Nephron (organoid): ENCODE data around the gene SPTLC2.

Source experiments
- H3K27ac Mint-ChIP-seq, 3 experiments: 2 replicates each; pipeline ENCODE4 v1.8.0; 2020; ENCODE audit warnings: mixed read lengths in 3 of 3, mild to moderate bottlenecking in 2 of 3, moderate library complexity in 1 of 3
- H3K27me3 Mint-ChIP-seq: 2 replicates; pipeline ENCODE4 v1.8.0; 2021; ENCODE audit warnings: low read depth, mild to moderate bottlenecking, moderate library complexity, mixed read lengths
- H3K36me3 Mint-ChIP-seq: 2 replicates; pipeline ENCODE4 v1.8.0; 2020; ENCODE audit warnings: low read depth, mixed read lengths
- H3K4me1 Mint-ChIP-seq: 2 replicates; pipeline ENCODE4 v1.8.0; 2020; ENCODE audit warnings: mixed read lengths
- H3K4me3 Mint-ChIP-seq, 3 experiments: 2 replicates each; pipeline ENCODE4 v1.8.0; 2020; ENCODE audit warnings: mild to moderate bottlenecking in 3 of 3, mixed read lengths in 3 of 3, moderate library complexity in 2 of 3
- H3K9me3 Mint-ChIP-seq: 2 replicates; pipeline ENCODE4 v1.8.0; 2020; ENCODE audit warnings: mixed read lengths
- TF ChIP-seq, protein P1 (sequence below), 3 experiments: fragments of 200-600 bp; sonication (generic); IDR thresholded peaks; one replicate each; pipeline ENCODE4 v1.5.0; 2021; ENCODE audit warnings: antibody characterized with exemption in 3 of 3; ENCODE audit not compliant: unreplicated experiment in 3 of 3

The SPTLC2 gene

DNA sequence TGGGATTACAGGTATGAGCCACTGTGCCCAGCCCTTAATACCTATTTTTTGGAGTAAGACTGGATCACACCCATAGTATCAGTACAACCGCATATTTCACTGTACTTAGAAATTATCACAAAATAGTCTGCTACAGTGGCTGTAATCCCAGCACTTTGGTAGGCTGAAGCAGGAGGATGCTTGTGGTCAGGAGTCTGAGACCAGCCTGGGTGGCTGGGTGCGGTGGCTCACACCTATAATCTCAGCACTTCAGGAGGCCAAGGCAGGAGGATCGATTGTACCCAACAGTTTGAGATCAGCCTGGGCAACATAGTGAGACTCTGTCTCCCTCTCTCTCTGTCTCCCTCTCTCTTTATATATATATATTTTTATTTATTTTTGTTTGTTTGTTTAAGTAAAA, 5.9 kb downstream of the SPTLC2 start:
- TF ChIP-seq, protein P1, sequence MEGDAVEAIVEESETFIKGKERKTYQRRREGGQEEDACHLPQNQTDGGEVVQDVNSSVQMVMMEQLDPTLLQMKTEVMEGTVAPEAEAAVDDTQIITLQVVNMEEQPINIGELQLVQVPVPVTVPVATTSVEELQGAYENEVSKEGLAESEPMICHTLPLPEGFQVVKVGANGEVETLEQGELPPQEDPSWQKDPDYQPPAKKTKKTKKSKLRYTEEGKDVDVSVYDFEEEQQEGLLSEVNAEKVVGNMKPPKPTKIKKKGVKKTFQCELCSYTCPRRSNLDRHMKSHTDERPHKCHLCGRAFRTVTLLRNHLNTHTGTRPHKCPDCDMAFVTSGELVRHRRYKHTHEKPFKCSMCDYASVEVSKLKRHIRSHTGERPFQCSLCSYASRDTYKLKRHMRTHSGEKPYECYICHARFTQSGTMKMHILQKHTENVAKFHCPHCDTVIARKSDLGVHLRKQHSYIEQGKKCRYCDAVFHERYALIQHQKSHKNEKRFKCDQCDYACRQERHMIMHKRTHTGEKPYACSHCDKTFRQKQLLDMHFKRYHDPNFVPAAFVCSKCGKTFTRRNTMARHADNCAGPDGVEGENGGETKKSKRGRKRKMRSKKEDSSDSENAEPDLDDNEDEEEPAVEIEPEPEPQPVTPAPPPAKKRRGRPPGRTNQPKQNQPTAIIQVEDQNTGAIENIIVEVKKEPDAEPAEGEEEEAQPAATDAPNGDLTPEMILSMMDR (IDR thresholded peaks at IDR 0.05; ENCODE audit: unreplicated experiment in 3 of 3), result no peak
- no peaks in the 10 kb centered on the region for H3K27me3 Mint-ChIP-seq
- peaks cover 5% of the 10 kb centered on the region for H3K36me3 Mint-ChIP-seq
- no peak overlapping the region for H3K27ac Mint-ChIP-seq
- H3K9me3 Mint-ChIP-seq, result no peaks in the 10 kb centered on the region
- H3K4me3 Mint-ChIP-seq, result no peak overlapping the region
- H3K4me1 Mint-ChIP-seq, result peaks cover 21% of the 10 kb centered on the region

DNA sequence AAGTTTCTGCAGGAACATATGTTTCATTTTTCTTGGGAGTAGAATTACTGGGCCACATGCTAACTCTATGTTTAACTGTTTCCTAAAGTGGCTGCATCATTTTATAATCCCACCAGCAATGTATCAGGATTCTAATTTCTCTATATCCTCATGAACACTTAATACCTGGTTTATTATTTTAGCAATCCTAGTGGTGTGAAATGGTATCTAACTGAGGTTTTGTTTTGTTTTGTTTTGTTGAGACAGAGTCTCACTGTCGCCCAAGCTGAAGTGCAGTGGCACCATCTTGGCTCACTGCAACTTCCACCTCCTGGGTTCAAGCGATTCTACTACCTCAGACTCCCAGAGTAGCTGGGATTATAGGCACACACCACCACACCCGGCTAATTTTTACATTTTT, 6.5 kb downstream of the SPTLC2 start:
- H3K27ac Mint-ChIP-seq, result no peak overlapping the region

DNA sequence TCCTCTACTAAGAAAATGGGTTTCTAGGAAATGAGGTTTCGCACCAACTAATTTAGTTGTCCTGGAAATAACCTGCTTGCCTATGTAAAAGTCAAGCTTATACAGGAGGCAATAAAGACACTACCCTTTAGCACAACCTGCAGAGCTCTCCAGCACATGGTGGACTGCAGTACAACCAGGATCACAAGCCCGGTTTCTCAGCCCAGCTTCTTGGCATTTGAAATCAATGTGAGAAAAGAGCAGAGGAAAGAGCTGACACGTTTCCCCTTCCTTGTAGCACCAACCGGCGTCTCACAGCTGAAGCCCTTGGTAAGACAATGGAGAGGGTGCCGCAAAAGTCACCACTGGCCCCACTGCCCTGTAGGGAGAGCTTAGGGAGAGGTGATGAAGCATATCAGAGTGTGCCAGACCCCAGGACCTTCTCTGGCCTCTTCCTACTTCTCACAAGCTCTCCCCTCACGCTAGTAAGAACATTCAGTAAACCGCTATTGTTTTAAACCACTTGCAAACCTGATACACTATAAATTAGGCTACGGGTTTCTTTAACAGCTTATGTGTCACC, 8.6 kb downstream of the SPTLC2 start:
- Mint-ChIP-seq H3K36me3 (peaks cover 4% of the 10 kb centered on the region), H3K4me3 (no peak overlapping the region), H3K27ac (peak overlapping the region in 1 of 3 experiments; percentile 43), H3K4me1 (peaks cover 14% of the 10 kb centered on the region), H3K9me3 (no peaks in the 10 kb centered on the region), H3K27me3 (no peaks in the 10 kb centered on the region)
- TF ChIP-seq, protein P1 (IDR thresholded peaks at IDR 0.05; ENCODE audit: unreplicated experiment in 3 of 3), result no peak

More for the DNA sequence above, 6.5 kb downstream of the SPTLC2 start:
- Mint-ChIP-seq H3K4me3 (no peak overlapping the region), H3K4me1 (peaks cover 18% of the 10 kb centered on the region), H3K36me3 (peaks cover 2% of the 10 kb centered on the region), H3K27me3 (no peaks in the 10 kb centered on the region), H3K9me3 (no peaks in the 10 kb centered on the region)
- TF ChIP-seq, protein P1 (IDR thresholded peaks at IDR 0.05; ENCODE audit: unreplicated experiment in 3 of 3), result no peak

DNA sequence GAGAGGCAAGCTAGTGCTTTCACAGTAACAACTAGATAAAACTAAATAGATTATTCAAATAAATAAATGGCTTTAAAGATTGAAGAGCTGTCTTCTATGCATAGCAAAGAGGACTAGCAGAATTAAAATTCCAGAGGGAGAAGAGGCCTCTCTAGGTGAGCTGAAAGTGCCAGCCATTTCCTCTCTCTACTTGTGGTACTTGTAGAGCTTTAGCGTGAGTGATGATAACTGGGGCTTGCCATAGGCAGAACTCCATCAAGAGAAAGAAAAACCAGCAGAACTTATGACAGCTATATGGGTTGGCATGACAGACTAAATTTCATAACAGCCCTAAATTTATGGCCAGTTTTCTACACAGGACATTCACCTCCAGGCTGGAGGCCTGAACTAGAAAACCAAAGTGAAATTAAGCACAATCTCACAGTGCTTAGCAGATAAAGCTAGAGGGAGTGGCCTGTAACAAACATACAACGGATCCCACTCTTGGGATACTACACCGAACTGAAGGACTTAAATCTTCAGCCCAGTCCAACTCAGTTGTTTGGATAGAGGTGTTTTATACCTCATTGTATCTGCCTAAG, 11.0 kb downstream of the SPTLC2 start:
- no peak overlapping the region for H3K27ac Mint-ChIP-seq
- no peaks in the 10 kb centered on the region for H3K9me3 Mint-ChIP-seq
- H3K4me1 Mint-ChIP-seq, result peaks cover 17% of the 10 kb centered on the region
- peaks cover 8% of the 10 kb centered on the region for H3K36me3 Mint-ChIP-seq
- TF ChIP-seq, protein P1 (IDR thresholded peaks at IDR 0.05; ENCODE audit: unreplicated experiment in 3 of 3), result no peak
- H3K4me3 Mint-ChIP-seq, result no peak overlapping the region
- H3K27me3 Mint-ChIP-seq, result no peaks in the 10 kb centered on the region

DNA sequence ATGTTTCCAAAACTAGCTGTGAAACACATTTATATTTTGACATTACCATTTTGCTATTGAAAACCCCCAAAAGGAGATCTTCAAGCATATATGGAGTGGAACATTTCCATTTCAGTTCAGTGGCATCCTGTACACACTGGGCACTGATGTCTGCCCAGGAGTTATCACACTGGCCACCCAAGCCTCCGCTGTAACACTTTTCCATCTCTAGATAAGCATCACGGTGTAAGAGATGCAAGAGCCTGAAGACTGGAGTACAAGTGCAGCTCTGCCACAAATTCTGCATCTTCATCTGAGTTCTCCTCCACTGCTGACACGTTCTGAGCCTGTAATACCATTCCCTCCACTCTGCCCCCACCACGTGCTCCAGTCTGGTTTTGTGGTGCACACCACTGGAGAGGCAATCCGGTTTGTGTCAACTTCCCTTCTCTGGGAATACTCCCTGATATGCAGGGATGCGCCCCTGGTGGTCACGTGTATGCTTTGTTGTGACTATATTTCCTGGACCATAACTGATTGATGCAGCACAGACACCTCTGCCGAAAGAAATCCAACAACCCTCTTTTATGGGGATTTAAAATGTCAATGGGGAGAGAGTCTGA, 12.7 kb downstream of the SPTLC2 start:
- Mint-ChIP-seq H3K27me3 (no peaks in the 10 kb centered on the region), H3K4me1 (peaks cover 33% of the 10 kb centered on the region), H3K4me3 (no peak overlapping the region), H3K36me3 (peaks cover 8% of the 10 kb centered on the region), H3K27ac (peak overlapping the region in 2 of 3 experiments; percentile 32 to 54), H3K9me3 (no peaks in the 10 kb centered on the region)
- TF ChIP-seq, protein P1 (IDR thresholded peaks at IDR 0.05; ENCODE audit: unreplicated experiment in 3 of 3), result peak in 2 of 3 experiments; percentile 29 to 37
